ENCODE results near the gene TOB1.

DNA sequence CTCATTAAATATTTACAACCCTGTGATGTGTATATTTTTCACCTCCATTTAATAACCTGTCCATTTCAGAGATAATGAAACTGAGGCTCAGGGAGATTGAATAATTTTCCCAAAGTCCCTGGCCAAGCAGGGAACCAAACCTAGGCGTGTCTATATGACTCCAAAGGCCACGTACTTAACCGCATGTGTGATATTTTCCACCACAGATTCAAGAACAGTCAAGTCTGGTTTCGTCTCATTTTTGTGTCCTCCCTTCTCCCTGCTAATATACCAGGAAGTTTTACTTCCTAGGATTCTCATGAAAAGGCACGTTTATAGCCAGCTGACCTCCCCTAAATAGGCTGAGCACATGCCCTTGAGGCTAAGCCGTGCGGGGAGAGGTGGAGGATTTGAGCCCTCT, 15.5 kb downstream of the TOB1 start:
- no peak for TF ChIP-seq EZH2 (IDR thresholded peaks at IDR 0.05; ENCODE audit: borderline replicate concordance, low read depth, low read length, severe bottlenecking)
- TF ChIP-seq, protein P1, sequence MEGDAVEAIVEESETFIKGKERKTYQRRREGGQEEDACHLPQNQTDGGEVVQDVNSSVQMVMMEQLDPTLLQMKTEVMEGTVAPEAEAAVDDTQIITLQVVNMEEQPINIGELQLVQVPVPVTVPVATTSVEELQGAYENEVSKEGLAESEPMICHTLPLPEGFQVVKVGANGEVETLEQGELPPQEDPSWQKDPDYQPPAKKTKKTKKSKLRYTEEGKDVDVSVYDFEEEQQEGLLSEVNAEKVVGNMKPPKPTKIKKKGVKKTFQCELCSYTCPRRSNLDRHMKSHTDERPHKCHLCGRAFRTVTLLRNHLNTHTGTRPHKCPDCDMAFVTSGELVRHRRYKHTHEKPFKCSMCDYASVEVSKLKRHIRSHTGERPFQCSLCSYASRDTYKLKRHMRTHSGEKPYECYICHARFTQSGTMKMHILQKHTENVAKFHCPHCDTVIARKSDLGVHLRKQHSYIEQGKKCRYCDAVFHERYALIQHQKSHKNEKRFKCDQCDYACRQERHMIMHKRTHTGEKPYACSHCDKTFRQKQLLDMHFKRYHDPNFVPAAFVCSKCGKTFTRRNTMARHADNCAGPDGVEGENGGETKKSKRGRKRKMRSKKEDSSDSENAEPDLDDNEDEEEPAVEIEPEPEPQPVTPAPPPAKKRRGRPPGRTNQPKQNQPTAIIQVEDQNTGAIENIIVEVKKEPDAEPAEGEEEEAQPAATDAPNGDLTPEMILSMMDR (IDR thresholded peaks at IDR 0.05; ENCODE audit: borderline replicate concordance, extremely low read depth, low read length, poor library complexity, severe bottlenecking): no peak
